ENCODE measurements around the gene PCNX2.

The PCNX2 gene

GRCh38 chr1:232996143-232996542 is 299.4 kb downstream of the PCNX2 start:
- Mint-ChIP-seq H3K9me3 (peaks cover 16% of the 10 kb centered on the region), H3K4me1 (ENCODE audit: low read depth) (peaks cover 3% of the 10 kb centered on the region), H3K27me3 (no peaks in the 10 kb centered on the region), H3K36me3 (ENCODE audit: low read depth) (peaks cover 71% of the 10 kb centered on the region), H3K27ac (no peak overlapping the region), H3K4me3 (no peak overlapping the region)

GRCh38 chr1:232995189-232995588 is 300.3 kb downstream of the PCNX2 start:
- H3K4me1 Mint-ChIP-seq (ENCODE audit: low read depth) = peaks cover 7% of the 10 kb centered on the region
- H3K4me3 Mint-ChIP-seq = no peak overlapping the region
- H3K27ac Mint-ChIP-seq = no peak overlapping the region
- peaks cover 16% of the 10 kb centered on the region for H3K9me3 Mint-ChIP-seq
- H3K36me3 Mint-ChIP-seq (ENCODE audit: low read depth) = peaks cover 67% of the 10 kb centered on the region
- no peaks in the 10 kb centered on the region for H3K27me3 Mint-ChIP-seq

- Mint-ChIP-seq H3K27me3 (no peaks in the 10 kb centered on the region), H3K4me1 (ENCODE audit: low read depth) (peaks cover 7% of the 10 kb centered on the region), H3K4me3 (no peak overlapping the region), H3K27ac (no peak overlapping the region), H3K36me3 (ENCODE audit: low read depth) (peaks cover 63% of the 10 kb centered on the region), H3K9me3 (peaks cover 16% of the 10 kb centered on the region)
These were observed 302.0 kb downstream of the PCNX2 start for GRCh38 chr1:232993555-232993954.

GRCh38 chr1:232992227-232992626 is 303.3 kb downstream of the PCNX2 start:
- Mint-ChIP-seq H3K27me3 (no peaks in the 10 kb centered on the region), H3K36me3 (ENCODE audit: low read depth) (peaks cover 52% of the 10 kb centered on the region), H3K27ac (no peak overlapping the region)

GRCh38 chr1:232991238-232991637 is 304.3 kb downstream of the PCNX2 start:
- Mint-ChIP-seq H3K4me1 (ENCODE audit: low read depth) (peaks cover 7% of the 10 kb centered on the region), H3K27me3 (no peaks in the 10 kb centered on the region), H3K9me3 (peaks cover 16% of the 10 kb centered on the region), H3K4me3 (no peak overlapping the region), H3K36me3 (ENCODE audit: low read depth) (peaks cover 42% of the 10 kb centered on the region), H3K27ac (no peak overlapping the region)

More at GRCh38 chr1:232992227-232992626, 303.3 kb downstream of the PCNX2 start:
- Mint-ChIP-seq H3K4me1 (ENCODE audit: low read depth) (peaks cover 7% of the 10 kb centered on the region), H3K9me3 (peaks cover 16% of the 10 kb centered on the region), H3K4me3 (no peak overlapping the region)

- H3K9me3 Mint-ChIP-seq = peaks cover 16% of the 10 kb centered on the region
- H3K4me3 Mint-ChIP-seq = no peak overlapping the region
- H3K4me1 Mint-ChIP-seq (ENCODE audit: low read depth) = peaks cover 7% of the 10 kb centered on the region
- no peaks in the 10 kb centered on the region for H3K27me3 Mint-ChIP-seq
- H3K36me3 Mint-ChIP-seq (ENCODE audit: low read depth) = peaks cover 36% of the 10 kb centered on the region
- H3K27ac Mint-ChIP-seq = no peak overlapping the region
These were observed 305.1 kb downstream of the PCNX2 start for GRCh38 chr1:232990176-232991128.

GRCh38 chr1:232988572-232989040 is 306.9 kb downstream of the PCNX2 start:
- H3K4me1 Mint-ChIP-seq (ENCODE audit: low read depth) = peaks cover 7% of the 10 kb centered on the region
- peaks cover 5% of the 10 kb centered on the region for H3K9me3 Mint-ChIP-seq
- H3K27me3 Mint-ChIP-seq = no peaks in the 10 kb centered on the region
- H3K27ac Mint-ChIP-seq = no peak overlapping the region
- peaks cover 18% of the 10 kb centered on the region for H3K36me3 Mint-ChIP-seq (ENCODE audit: low read depth)
- H3K4me3 Mint-ChIP-seq = no peak overlapping the region

- Mint-ChIP-seq H3K4me1 (ENCODE audit: low read depth) (peaks cover 7% of the 10 kb centered on the region), H3K27ac (no peak overlapping the region), H3K27me3 (no peaks in the 10 kb centered on the region), H3K4me3 (no peak overlapping the region), H3K9me3 (no peaks in the 10 kb centered on the region), H3K36me3 (ENCODE audit: low read depth) (peaks cover 11% of the 10 kb centered on the region)
These were observed 307.8 kb downstream of the PCNX2 start for GRCh38 chr1:232987774-232988140.

- Mint-ChIP-seq H3K4me1 (ENCODE audit: low read depth) (peaks cover 7% of the 10 kb centered on the region), H3K4me3 (no peak overlapping the region), H3K27me3 (no peaks in the 10 kb centered on the region), H3K36me3 (ENCODE audit: low read depth) (peaks cover 9% of the 10 kb centered on the region), H3K27ac (no peak overlapping the region), H3K9me3 (no peaks in the 10 kb centered on the region)
These were observed 308.3 kb downstream of the PCNX2 start for GRCh38 chr1:232987046-232987773.

- Mint-ChIP-seq H3K36me3 (ENCODE audit: low read depth) (peaks cover 3% of the 10 kb centered on the region), H3K27ac (no peak overlapping the region), H3K4me3 (no peak overlapping the region), H3K9me3 (no peaks in the 10 kb centered on the region), H3K27me3 (no peaks in the 10 kb centered on the region), H3K4me1 (ENCODE audit: low read depth) (peaks cover 7% of the 10 kb centered on the region)
These were observed 309.0 kb downstream of the PCNX2 start for GRCh38 chr1:232986527-232986922.

- H3K4me3 Mint-ChIP-seq = no peak overlapping the region
- H3K36me3 Mint-ChIP-seq (ENCODE audit: low read depth) = peaks cover 7% of the 10 kb centered on the region
- H3K27ac Mint-ChIP-seq = no peak overlapping the region
- H3K27me3 Mint-ChIP-seq = no peaks in the 10 kb centered on the region
- H3K9me3 Mint-ChIP-seq = no peaks in the 10 kb centered on the region
- H3K4me1 Mint-ChIP-seq (ENCODE audit: low read depth) = peaks cover 2% of the 10 kb centered on the region
These were observed 309.5 kb downstream of the PCNX2 start for GRCh38 chr1:232985882-232986526.

- Mint-ChIP-seq H3K27ac (no peak overlapping the region), H3K9me3 (no peaks in the 10 kb centered on the region), H3K4me3 (no peak overlapping the region), H3K36me3 (ENCODE audit: low read depth) (peaks cover 15% of the 10 kb centered on the region), H3K27me3 (no peaks in the 10 kb centered on the region), H3K4me1 (ENCODE audit: low read depth) (no peaks in the 10 kb centered on the region)
These were observed 310.7 kb downstream of the PCNX2 start for GRCh38 chr1:232984577-232985425.

GRCh38 chr1:232983817-232984567 is 311.5 kb downstream of the PCNX2 start:
- Mint-ChIP-seq H3K9me3 (no peaks in the 10 kb centered on the region), H3K27ac (no peak overlapping the region), H3K4me3 (no peak overlapping the region), H3K36me3 (ENCODE audit: low read depth) (peaks cover 18% of the 10 kb centered on the region), H3K4me1 (ENCODE audit: low read depth) (peaks cover 1% of the 10 kb centered on the region), H3K27me3 (no peaks in the 10 kb centered on the region)

All from stimulated activated naive CD8-positive, alpha-beta T cell treated with anti-CD3 and anti-CD28 coated beads, Interleukin-15, Interleukin-2, amounts not matched to agents 100 ng/mL and 50 ng/mL, for 24 hours (primary cell).